ENCODE data around the gene CLCN6.
"Not testable (repeated sequence)": the region's sequence is repeated elsewhere in the genome, so short reads cannot be mapped to it uniquely, and the experiment has no call there.

Gene CLCN6

DNA sequence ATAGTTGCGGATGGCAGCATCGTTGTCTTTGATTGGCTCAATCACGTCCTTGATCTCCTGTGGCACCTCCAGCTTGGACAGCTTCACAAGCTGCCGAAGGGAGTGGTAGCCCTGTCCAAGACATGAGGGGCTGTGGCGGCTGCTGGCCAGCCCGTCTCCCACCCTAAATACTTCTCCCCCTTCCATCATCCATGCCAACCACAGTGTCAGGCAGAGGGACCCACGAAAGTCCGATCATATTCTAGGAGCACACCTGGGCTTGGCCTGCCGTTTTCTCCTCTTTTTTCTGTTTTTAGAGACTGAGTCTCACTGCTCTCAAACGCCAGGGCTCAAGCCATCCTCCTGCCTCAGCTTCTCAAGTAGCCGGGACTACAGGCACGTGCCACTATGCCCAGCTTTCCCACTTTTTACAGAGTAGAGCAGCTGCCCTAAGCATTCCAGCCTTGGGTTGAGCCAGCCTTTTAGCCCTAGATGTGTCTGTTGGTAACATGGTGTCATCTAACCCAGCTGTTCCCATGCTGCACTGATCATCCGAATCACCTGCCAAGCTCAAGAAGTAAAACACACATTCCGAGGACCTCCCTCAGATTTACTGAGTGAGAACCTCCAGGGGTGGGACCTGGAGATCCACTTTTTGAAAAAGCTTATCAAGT lies 10.6 kb upstream of the CLCN6 start:
- DNase-seq (ENCODE audit: low read depth) = no peak

DNA sequence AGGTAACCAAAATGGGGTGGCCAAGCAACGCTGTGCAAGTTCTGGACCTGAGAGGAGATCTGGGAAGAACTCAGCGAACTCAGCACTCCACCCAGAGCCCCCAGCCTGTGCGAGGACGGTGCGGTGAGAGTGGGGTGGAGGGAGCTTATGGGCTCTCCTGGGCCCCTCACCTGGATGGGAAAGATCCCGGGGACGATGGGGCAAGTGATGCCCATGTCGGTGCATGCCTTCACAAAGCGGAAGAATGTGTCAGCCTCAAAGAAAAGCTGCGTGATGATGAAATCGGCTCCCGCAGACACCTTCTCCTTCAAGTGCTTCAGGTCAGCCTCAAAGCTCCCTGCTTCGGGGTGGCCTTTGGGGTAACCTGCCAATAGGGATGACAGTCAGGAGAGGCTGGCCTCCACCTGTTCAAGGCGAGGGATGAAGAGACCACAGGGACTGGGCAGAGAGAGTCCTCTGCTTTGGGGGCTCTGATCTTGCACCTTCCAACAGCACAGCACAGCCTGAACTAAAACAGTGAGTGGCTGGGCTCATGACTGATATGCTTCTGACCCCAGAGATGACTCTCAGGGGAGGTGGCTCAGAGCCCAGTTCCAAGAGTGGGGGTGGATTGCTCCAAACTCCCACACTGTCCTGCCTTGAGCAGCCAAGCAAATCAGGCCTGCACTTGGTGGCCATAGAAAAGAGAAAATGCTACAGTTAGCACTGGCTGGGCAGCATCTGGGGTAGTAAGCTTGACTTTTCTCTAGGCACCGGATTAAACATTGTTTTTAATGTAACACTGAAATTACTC lies 9.8 kb upstream of the CLCN6 start:
- DNase-seq (ENCODE audit: low read depth) = no peak

DNA sequence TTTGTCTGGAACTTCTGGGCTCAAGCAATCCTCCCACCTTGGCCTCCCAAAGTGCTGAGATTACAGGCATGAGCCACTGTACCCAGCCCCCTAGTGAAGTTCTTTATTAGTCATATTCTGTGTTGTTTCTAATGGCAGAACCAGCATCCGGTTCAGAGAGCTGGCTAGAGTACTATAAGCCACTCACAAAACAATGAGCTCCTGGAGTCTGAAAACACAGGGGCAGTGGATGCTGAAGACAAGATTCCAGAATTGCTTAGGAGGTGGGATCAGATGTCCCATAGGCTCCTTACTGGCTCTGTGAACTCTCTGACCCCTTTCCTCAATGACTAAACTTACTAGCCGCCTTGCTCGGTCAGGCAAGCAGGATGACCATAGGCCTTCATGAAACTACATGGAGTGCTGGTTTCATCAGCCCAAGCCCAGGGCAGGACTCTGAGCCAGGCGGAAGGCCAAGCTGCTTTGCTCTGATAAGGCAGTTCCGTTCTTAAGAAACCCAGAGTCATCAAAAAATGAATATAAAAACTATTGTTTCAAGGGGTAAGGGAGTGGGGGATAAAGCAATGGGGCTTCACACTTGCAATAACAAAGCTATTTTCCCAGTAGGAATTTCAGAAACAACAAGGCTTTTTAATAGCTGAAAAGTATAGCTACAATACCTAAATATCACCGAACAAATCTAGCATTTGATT lies 8.3 kb upstream of the CLCN6 start:
- DNase-seq (ENCODE audit: low read depth) = no peak

DNA sequence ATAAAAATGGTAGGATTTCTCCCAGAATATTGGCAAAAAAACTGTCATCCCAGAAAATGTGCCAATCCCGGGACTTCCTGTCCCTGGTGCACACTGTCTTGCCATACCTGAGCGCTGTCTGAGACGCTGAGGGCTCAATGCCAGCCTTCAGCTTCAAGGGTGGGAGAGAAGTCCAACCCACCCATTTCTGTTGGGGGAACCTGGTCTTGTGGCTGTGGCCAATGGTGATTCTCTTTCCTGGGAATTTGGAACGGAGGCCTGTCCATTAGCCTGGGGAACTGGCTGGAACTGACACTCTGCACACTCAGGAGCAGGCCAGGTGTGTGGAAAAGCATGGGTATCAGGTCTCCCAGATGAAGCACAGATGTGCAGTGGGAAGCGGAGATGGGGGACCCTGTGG lies 6.9 kb upstream of the CLCN6 start:
- DNase-seq (ENCODE audit: low read depth) = no peak

DNA sequence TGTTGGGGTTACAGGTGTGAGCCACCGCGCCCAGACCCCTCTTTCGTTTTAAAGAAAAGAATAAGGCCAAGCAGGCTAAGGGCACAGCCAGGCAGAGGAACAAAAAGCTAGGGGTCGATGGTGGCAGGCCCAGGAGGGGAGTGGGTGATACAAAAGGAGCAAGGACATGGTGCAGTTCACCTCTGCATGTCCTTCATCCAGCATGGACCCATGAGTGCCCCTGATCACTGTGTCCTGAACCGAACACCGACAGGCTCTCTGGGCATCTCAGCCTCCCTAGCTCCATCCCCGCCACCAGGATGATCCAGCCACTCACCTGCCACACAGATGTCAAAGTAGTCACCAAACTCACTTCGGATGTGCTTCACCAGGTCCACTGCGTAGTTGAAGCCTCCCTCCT lies 6.1 kb upstream of the CLCN6 start:
- DNase-seq (ENCODE audit: low read depth) = no peak

DNA sequence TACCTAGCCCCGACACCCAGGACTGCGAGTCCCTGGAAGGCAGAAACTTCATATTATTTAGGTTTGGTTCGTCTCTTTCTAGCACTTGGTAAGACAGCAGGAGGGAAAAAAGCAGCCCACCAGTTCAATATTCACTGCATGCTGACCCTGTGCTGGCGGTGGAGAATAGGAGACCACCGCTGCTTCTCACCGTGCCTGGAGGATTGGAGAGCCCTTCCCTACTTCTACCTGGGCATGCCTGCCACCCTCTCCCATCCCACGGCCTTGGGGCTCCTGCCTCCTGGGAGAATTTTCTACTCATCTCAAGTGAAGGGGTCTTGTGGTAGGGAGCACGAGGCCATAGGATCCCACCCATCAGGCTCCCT lies 5.6 kb upstream of the CLCN6 start:
- no peak for DNase-seq (ENCODE audit: low read depth)

DNA sequence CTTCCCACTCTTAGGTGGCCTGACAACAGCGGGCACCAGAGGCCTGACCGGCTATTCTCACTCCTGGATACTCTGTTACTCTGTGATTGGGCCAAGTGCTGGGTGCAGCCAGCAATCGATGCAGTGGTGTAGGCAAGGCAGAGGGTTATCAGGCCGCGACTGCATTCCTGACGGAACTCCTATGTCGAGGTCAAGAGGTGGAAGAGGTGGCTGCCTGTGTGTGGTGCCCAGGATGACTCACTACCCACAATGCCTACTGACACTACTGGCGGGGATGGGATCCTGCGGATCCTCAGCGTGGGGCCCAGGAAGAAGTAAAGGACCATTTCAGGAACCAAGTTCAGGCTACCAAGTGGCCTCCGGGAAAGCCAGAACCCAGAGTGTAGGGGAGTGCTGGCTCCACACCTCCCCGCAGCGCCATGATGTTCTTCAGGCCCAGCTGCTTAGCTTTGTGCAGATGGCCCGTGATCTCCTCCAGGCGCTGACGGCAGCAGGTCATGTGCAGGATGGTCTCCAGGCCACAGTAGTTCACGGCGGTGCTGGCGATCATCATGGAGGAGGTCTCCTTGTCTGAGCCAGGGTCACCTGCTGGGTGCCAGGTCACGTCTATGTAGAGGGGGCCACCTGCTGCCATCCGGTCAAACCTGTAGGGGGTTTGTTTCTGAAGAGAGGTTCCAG lies 5.1 kb upstream of the CLCN6 start:
- no peak for DNase-seq (ENCODE audit: low read depth)

DNA sequence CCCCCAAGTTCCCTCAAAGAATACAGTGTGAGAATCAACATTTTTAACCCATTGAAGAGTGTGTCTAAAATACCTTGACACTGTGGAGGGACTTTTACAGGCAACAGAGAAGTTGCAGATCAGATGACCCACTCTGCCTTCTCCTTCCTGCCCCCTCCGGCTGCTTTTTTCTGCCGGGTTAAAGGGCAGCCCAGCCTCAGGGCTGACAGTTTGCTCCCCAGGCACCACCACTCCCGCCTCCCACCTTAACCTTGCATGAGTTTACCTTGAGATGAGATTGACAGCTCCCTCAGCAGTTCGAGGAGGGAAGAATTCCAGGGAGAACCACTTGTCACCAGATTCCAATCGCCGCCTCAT lies 3.4 kb upstream of the CLCN6 start:
- no peak for DNase-seq (ENCODE audit: low read depth)

DNA sequence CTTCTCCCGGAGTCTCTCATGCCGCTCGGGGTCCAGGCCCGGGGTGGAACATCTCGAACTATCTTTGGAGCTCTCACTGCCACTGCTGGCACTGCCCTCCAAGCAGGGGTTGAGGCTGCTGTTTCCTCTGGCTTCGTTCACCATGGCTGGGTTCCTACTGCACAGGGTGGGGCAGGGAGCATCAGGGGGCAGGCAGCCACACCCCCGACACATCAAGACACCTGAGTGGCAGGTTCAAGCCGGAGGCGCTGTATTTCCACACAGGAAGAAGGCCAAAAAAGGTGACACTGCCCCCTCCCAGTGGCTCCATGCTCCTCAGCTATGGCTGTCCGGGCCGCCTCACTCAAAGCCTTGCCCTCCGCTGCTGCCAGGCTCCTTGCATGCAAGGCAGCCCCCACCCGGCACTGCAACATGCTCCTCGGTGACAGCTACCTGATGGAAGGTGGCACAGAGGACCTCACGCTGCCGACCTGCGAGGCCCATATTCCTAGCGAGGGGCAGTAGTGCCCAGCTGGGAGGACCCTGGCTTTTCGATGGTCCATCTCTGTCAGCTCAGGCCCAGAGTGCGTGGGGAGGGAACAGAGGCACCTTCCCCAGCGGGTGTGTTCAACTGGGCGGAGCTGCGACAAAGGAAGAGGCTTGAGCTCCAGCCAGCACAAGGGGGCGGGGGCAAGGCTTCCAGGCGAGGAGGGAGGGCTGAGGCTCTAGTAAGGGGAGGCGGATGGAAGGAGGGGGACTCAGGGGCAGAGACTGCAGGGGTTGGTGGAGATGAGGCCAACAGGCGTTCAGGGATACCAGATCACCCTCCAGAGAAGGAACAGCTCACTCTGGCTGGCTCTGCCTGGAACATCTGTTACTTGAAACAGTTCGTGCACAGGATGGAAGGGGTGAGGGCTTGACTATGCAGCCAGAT lies 2.8 kb upstream of the CLCN6 start:
- DNase-seq (ENCODE audit: low read depth) = peak; percentile 54

DNA sequence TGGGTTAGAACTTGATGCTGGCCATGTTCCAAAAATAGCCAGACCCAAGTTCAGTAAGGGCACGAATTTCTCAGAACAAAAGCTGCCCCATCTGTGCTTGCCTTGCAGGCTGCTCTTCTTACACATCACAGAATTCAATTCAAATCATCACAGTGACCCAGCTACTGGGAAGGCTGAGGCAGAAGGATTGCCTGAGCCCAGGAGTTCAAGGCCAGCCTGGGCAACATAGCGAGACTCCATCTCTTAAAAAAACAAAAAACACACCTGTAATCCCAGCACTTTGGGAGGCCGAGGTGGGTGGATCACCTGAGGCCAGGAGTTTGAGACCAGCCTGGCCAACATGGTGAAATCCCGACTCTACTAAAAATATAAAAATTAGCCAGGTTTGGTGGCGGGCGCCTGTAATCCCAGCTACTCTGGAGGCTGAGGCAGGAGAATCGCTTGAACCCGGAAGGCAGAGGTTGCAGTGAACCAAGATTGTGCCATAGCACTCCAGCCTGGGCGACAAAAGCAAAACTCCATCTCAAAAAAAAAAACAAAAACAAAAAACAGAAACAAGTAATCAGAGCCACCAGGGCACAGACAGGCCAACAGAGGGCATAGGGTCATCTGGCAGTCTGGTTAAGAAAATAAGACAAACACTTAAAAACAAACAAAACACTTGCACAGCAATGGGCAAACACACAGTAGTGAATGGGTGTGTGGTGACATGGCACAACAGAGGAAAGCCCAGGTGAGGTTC lies 1.9 kb upstream of the CLCN6 start:
- not testable (repeated sequence) for DNase-seq (ENCODE audit: low read depth)

DNA sequence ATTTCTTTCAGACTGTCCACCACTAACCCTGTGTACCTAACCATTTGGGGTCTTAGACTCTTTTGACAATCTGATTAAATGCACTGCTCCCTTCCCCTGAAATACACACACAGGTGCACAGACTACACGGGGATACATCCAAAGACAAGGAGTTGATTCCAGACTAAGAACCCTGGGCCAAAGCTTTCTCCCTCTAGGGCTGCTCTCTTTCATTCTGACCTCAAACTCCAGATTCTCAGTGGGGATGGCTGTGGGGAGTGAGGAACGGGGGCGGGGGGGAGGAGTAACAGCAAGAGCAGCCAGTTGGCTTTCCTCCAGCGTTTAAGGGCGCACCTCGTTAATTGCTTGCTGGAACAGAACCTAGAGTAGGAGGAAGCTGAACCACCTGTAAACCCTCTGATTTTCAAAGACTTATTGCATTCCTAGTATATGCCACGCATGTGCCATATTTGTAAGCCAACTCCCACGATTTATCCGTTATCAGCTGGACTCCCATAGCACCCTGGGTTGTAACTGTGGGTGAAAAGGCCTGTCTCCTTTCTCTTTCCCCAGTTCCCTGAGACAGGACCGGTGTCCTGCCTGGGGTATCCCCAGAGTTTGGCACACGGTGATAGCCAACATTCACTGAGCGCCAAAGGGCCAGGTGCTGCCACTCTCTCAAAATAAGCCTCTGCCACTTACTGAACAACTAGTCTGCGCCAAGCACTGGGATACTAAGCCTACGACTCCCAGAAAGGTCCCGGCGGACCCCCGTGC lies 1.1 kb upstream of the CLCN6 start:
- no peak for DNase-seq (ENCODE audit: low read depth)

DNA sequence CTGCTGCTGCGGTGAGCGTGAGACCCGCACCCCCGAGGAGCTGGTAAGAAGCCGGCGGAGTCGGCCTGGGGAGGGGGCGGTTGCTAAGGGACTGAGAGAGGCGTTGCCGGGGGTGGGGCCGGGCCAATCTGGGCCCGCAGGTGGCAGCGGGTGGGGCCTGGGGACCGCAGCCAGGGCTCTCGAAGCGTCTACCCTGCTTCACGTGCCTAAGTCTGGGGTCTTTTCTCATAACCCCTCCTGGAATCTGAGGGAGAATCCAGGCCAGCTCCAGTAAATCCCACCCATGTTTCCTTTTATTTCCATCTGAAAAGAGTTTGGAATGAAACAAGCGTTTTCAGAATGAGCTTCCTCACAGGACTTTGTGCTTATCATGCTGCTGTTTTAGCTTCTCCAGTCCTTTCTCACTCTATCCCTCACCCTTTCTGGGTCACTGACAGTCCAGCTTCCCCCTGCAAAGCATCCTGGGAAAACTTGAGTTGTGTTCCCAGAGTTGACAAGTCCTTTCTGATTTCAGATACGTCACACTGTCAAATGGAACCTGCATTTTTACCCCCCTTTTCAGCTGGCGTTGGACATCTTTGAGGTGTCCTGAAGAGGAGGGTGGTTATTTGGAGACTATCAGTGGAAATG lies 431 bp downstream of the CLCN6 start:
- DNase-seq (ENCODE audit: low read depth) = no peak

DNA sequence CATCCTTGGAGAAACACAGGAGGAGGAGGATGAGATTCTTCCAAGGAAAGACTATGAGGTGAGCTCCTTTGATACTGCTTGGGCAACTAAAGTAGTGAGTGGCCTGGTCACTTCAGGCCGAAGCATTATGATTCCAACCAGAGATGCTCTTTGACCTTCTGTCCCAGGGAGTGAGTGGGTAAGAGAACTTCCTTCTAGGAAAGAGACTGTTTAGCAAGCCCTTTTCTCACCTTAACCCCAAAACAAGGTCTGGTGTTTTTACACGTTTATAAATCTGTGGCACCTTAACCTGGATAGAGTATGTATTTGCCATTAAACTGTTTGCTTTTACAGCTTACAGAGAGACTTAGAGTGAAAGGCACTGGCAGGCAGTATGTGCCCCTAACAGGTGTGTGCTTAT lies 1.1 kb downstream of the CLCN6 start:
- DNase-seq (ENCODE audit: low read depth) = no peak

DNA sequence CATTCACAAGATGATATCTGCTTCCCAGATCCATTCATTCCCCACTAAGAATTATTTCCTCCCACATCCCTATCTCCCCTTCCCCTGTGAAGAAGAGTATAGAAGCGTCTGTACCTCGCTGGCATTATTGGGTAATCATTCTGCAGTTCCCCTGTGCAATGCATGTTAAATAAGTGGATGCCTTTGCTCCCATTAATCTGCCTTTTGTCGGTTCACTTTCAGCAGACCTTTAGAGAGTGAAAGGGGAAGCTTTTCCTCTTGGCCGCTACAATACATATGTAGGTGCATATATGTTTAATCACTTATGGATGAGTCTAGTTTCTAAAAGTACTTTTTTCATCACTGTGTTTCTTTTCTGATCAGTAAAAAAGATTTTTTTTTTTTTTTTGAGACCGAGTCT lies 7.0 kb downstream of the CLCN6 start:
- no peak for DNase-seq (ENCODE audit: low read depth)

DNA sequence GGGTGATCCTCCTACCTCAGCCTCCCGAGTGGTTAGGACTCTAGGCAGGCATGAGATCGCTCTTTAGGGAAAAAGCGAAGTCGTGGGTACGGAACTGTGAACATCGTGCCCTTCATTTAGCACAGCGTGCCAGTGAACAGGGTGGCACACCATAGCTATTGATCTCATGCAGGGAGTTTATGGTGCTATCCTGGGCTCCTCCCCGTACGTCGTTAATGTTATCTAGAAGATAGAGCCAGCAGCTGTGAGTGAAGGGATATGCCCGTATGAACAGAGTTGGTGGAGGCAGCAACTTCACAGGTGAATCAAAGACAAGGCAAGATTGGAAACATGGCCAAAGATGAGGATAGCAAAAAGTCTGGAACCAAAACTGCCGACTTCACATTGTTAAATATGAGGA lies 11.2 kb downstream of the CLCN6 start:
- no peak for DNase-seq (ENCODE audit: low read depth)

DNA sequence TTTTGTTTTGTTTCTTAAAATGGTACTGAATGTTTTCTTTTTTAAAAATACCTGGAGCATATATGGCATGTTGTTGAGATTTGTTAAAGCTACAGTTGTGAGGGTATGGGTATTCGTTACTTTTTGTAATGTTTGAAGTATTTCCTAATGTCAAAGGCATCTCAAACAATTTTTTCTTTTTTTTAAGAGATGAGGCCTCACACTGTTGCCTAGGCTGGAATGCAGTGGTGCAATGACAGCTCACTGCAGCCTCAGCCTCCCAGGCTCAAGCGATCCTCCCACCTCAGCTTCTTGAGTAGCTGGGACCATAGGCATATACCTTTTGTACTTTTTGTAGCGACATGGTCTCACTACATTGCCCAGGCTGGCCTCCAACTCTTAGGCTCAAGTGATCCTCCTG lies 16.1 kb downstream of the CLCN6 start:
- no peak for DNase-seq (ENCODE audit: low read depth)

DNA sequence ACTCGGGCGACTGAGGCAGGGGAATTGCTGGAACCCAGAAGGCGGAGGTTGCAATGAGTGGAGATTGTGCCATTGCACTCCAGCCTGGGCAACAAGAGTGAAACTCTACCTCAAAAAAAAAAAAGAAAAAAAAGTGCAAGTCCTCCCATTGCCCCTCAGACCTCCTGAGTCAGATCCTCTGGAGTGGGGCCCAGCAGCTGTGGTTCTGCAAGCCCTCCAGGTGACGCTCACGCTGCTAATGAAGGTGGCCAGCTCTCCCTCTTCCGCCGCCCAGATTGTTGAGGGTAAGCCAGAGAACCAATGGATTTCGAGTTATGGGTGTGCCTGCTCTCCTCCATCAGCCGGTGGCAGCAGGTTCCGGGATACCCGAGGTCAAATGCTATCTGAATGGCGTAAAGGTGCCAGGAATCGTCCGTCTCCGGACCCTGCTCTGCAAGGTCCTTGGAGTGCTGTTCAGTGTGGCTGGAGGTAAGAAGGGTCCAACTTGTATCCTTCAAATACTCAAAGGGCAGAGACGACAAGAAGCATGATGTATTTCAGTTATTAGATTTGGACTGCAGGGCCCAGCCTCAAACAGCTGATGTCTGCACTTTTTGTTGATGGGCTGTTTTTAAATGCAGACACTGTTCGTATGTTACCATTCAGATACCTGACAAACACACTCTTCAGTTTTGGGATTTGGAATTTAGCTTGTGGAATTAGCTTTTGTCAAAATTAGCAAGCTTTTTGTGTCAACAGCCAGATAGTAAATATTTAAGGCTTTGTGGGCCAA lies 17.6 kb downstream of the CLCN6 start:
- no peak for DNase-seq (ENCODE audit: low read depth)

DNA sequence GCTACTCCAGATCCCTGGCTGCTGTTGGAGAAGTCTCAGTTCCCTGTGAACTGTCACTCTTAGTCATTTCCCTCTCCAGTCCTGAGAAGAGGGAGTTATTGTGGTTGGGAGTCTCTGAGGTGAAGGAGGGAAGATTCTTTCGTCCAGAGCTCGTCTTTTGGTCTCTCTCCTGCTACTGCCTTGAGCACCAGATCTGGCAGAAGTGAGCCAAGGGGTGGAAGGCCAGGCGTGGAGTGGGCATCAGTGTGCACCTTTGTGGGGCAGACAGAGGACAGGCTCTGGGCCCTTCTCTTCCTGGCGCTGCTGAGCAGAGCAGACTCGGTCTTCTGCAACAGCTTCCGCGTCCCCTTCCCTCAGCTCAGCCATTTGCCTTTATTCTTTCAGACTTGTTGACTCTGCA lies 19.1 kb downstream of the CLCN6 start:
- no peak for DNase-seq (ENCODE audit: low read depth)

DNA sequence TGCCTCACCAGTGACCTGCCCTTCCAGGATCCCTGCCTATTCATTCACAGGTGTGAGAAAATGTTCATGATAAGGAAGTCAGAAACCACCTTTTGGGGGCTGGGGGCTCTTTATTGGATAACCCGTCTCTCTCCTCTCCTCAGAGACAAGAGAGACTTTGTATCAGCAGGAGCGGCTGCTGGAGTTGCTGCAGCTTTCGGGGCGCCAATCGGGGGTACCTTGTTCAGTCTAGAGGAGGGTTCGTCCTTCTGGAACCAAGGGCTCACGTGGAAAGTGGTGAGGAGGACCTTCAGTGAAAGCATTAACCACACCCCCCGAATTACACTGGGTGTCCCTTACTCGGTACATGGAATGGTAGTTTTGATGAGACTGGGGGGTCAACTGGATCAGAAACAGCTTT lies 21.0 kb downstream of the CLCN6 start:
- DNase-seq (ENCODE audit: low read depth) = no peak
